WTC11 (cell line): ENCODE data around the gene UBC. TPM values are rescaled to one million over a fixed set of nuclear protein-coding genes. Genes with fewer than 3 reads are reported as not detected.
"Not testable (repeated sequence)": the region's sequence is repeated elsewhere in the genome, so short reads cannot be mapped to it uniquely, and the experiment has no call there.

Experiments
- ATAC-seq: fragments of 200-7000 bp; cut with Tn5 transposase; 2 replicates; pipeline ENCODE4 v1.10.0; 2021; ENCODE audit warnings: mild to moderate bottlenecking, moderate library complexity
- CTCF ChIA-PET: fragments of 300-600 bp; sonication (Branson Sonifier 250); formaldehyde crosslinking; loops from one replicate; lab custom pipeline; 2021; ENCODE audit warnings: antibody characterized with exemption; lab: Charles Lee
- POLR2A ChIA-PET: fragments of 350-600 bp; sonication (Branson Sonifier 250); formaldehyde crosslinking; loops from one replicate; lab custom pipeline; 2021; ENCODE audit warnings: antibody characterized with exemption; lab: Charles Lee
- DNase-seq: peaks from one replicate; pipeline ENCODE4 v3.0.0; 2021; ENCODE audit warnings: low spot score
- H3K27ac Mint-ChIP-seq: 2 replicates; pipeline ENCODE4 v1.8.0; 2021; ENCODE audit warnings: mixed read lengths
- H3K27me3 Mint-ChIP-seq: 2 replicates; pipeline ENCODE4 v1.8.0; 2021; ENCODE audit warnings: low read depth, mild to moderate bottlenecking, moderate library complexity, mixed read lengths
- H3K36me3 Mint-ChIP-seq: 2 replicates; pipeline ENCODE4 v1.8.0; 2021; ENCODE audit warnings: mixed read lengths
- H3K4me1 Mint-ChIP-seq: 2 replicates; pipeline ENCODE4 v1.8.0; 2022; ENCODE audit warnings: mixed read lengths
- H3K4me3 Mint-ChIP-seq: 2 replicates; pipeline ENCODE4 v1.8.0; 2021; ENCODE audit warnings: mild to moderate bottlenecking, moderate library complexity, mixed read lengths
- H3K9me3 Mint-ChIP-seq: 2 replicates; pipeline ENCODE4 v1.8.0; 2021; ENCODE audit warnings: mixed read lengths
- CREM ChIP-seq: sonication (generic); formaldehyde crosslinking; IDR thresholded peaks from 2 replicates; pipeline ENCODE4 v1.8.1; 2022; ENCODE audit warnings: mild to moderate bottlenecking, missing genetic modification reagents, moderate library complexity
- EMX1 ChIP-seq: fragments of 250-450 bp; sonication (Bioruptor Pico); IDR thresholded peaks from 2 replicates; pipeline ENCODE4 v1.8.0; 2021; ENCODE audit warnings: mild to moderate bottlenecking
- ESRRA ChIP-seq: sonication (generic); formaldehyde crosslinking; IDR thresholded peaks from 2 replicates; pipeline ENCODE4 v1.8.1; 2022; ENCODE audit warnings: mild to moderate bottlenecking, missing genetic modification reagents, borderline replicate concordance
- ETV6 ChIP-seq: sonication (generic); formaldehyde crosslinking; IDR thresholded peaks from 2 replicates; pipeline ENCODE4 v1.8.1; 2022; ENCODE audit warnings: mild to moderate bottlenecking, missing genetic modification reagents
- GABPB1 ChIP-seq: sonication (generic); formaldehyde crosslinking; IDR thresholded peaks from 2 replicates; pipeline ENCODE4 v1.8.1; 2023; ENCODE audit warnings: mild to moderate bottlenecking, missing genetic modification reagents
- GRHL2 ChIP-seq: fragments of 250-450 bp; sonication (Bioruptor Pico); IDR thresholded peaks from 2 replicates; pipeline ENCODE4 v1.8.0; 2022; ENCODE audit warnings: mild to moderate bottlenecking, moderate library complexity; ENCODE audit not compliant: insufficient replicate concordance, severe bottlenecking
- HMGA2 ChIP-seq: fragments of 250-450 bp; sonication (Bioruptor Pico); IDR thresholded peaks from 2 replicates; pipeline ENCODE4 v1.4.0; 2021; ENCODE audit warnings: mild to moderate bottlenecking, moderate library complexity
- MYBL2 ChIP-seq: sonication (generic); formaldehyde crosslinking; IDR thresholded peaks from 2 replicates; pipeline ENCODE4 v1.8.1; 2023; ENCODE audit warnings: mild to moderate bottlenecking, moderate library complexity, missing genetic modification reagents
- NFATC4 ChIP-seq: fragments of 250-450 bp; sonication (Bioruptor Pico); IDR thresholded peaks from 2 replicates; pipeline ENCODE4 v1.9.0; 2021; ENCODE audit warnings: mild to moderate bottlenecking
- RELA ChIP-seq: sonication (generic); formaldehyde crosslinking; IDR thresholded peaks from 2 replicates; pipeline ENCODE4 v1.8.1; 2022; ENCODE audit warnings: missing genetic modification reagents, mild to moderate bottlenecking, borderline replicate concordance
- SMAD3 ChIP-seq: sonication (generic); formaldehyde crosslinking; IDR thresholded peaks from 2 replicates; pipeline ENCODE4 v1.8.0; 2022; ENCODE audit warnings: missing genetic modification reagents, mild to moderate bottlenecking, borderline replicate concordance
- TCF7 ChIP-seq: sonication (generic); formaldehyde crosslinking; IDR thresholded peaks from 2 replicates; pipeline ENCODE4 v1.8.0; 2022; ENCODE audit warnings: mild to moderate bottlenecking, low read depth, missing genetic modification reagents, moderate library complexity
- TP53 ChIP-seq: sonication (generic); formaldehyde crosslinking; IDR thresholded peaks from 2 replicates; pipeline ENCODE4 v1.8.1; 2023; ENCODE audit warnings: mild to moderate bottlenecking, missing genetic modification reagents
- ZNF121 ChIP-seq: sonication (generic); formaldehyde crosslinking; IDR thresholded peaks from 2 replicates; pipeline ENCODE4 v1.8.0; 2023; ENCODE audit warnings: missing genetic modification reagents
- ZNF396 ChIP-seq: fragments of 250-450 bp; sonication (Bioruptor Pico); IDR thresholded peaks from 2 replicates; pipeline ENCODE4 v1.8.0; 2021; ENCODE audit warnings: mild to moderate bottlenecking, moderate library complexity, borderline replicate concordance
- ZNF423 ChIP-seq: fragments of 250-450 bp; sonication (Bioruptor Pico); IDR thresholded peaks from 2 replicates; pipeline ENCODE4 v2.1.2; 2022; ENCODE audit warnings: mild to moderate bottlenecking, moderate library complexity
- ZNF512 ChIP-seq: sonication (generic); formaldehyde crosslinking; IDR thresholded peaks from 2 replicates; pipeline ENCODE4 v1.8.1; 2022; ENCODE audit warnings: missing genetic modification reagents, borderline replicate concordance
- ZNF671 ChIP-seq: fragments of 250-450 bp; sonication (Bioruptor Pico); IDR thresholded peaks from 2 replicates; pipeline ENCODE4 v1.8.0; 2021; ENCODE audit warnings: mild to moderate bottlenecking
- total RNA-seq: library from RNA; stranded (reverse); gene quantifications from 3 replicates; pipeline ENCODE4 v1.2.3, GENCODE V29; 2021
- TF ChIP-seq, protein P1 (sequence below): fragments of 250-450 bp; sonication (Bioruptor Pico); IDR thresholded peaks from 2 replicates; pipeline ENCODE4 v1.9.0; 2021; ENCODE audit warnings: moderate library complexity, mild to moderate bottlenecking, inconsistent platforms, borderline replicate concordance
- TF ChIP-seq, protein P2 (sequence below): sonication (generic); formaldehyde crosslinking; IDR thresholded peaks from 2 replicates; pipeline ENCODE4 v1.8.1; 2023; ENCODE audit warnings: mild to moderate bottlenecking, missing genetic modification reagents, moderate library complexity

Gene UBC
- total RNA-seq, 1 experiment from 2014 or later, result 530 TPM

GRCh38 chr12:124938587-124938986, 24.1 kb upstream of the UBC start:
- POLR2A ChIA-PET, result interaction anchor here (1.6 to 1.7 kb wide), 2 partner anchors 21 to 24 kb away, joined by 4 to 8 read pairs; partner anchors contain the start of gene UBC
- H3K27me3 Mint-ChIP-seq, result no peaks in the 10 kb centered on the region
- H3K4me3 Mint-ChIP-seq, result no peak overlapping the region
- H3K9me3 Mint-ChIP-seq, result no peaks in the 10 kb centered on the region
- peaks cover 14% of the 10 kb centered on the region for H3K4me1 Mint-ChIP-seq
- DNase-seq (no peak), ATAC-seq (no peak)
- CTCF ChIA-PET, result interaction anchor here (0.9 to 1.0 kb wide), 2 partner anchors 32 to 152 kb away, joined by 3 read pairs; no protein-coding TSS in a partner anchor
- H3K36me3 Mint-ChIP-seq, result 0 out of 2 replicates have a peak, but pooled peaks cover 2% of the 10 kb centered on the region
- H3K27ac Mint-ChIP-seq, result no peak overlapping the region; the same call in 1 of the 2 replicates
- TF ChIP-seq GRHL2 (CRISPR knock-in tag), result no peak
- 0 out of 2 replicates have a peak, but pooled peaks have one; percentile 59 for TF ChIP-seq TP53

GRCh38 chr12:124938108-124938507, 23.7 kb upstream of the UBC start:
- Mint-ChIP-seq H3K27me3 (no peaks in the 10 kb centered on the region), H3K9me3 (no peaks in the 10 kb centered on the region)

DNA sequence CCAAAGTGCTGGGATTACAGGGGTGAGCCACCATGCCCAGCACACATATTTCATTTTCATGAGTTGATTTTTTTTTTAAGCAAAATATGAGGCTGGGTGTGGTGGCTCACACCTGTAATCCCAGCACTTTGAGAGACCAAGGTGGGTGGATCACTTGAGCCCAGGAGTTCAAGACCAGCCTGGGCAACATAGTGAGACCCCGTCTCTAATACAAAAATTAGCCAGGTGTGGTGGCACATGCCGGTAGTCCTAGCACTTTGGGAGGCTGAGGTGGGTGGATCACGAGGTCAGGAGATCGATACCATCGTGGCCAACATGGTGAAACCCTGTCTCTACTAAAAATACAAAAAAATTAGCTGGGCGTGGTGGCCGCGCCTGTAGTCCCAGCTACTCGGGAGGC, 17.1 kb upstream of the UBC start:
- not testable (repeated sequence) for H3K27ac Mint-ChIP-seq, H3K27me3 Mint-ChIP-seq
- peak; percentile 65; the same call in 1 of the 2 replicates for TF ChIP-seq ZNF121 (CRISPR knock-in tag)
- TF ChIP-seq, all 79 proteins: peak for 1; not testable (repeated sequence) for 78
- H3K4me1 Mint-ChIP-seq, H3K4me3 Mint-ChIP-seq, ATAC-seq, POLR2A ChIA-PET, H3K36me3 Mint-ChIP-seq, H3K9me3 Mint-ChIP-seq: not testable (repeated sequence)
- CTCF ChIA-PET, result interaction anchor here (1.3 to 2.3 kb wide), 2 partner anchors 9 to 25 kb away, joined by 4 to 7 read pairs; no protein-coding TSS in a partner anchor
- peak; percentile 2 for DNase-seq

More at GRCh38 chr12:124938108-124938507, 23.7 kb upstream of the UBC start:
- peaks cover 14% of the 10 kb centered on the region for H3K4me1 Mint-ChIP-seq
- ChIA-PET POLR2A (interaction anchor here (1.6 to 1.7 kb wide), 2 partner anchors 20 to 24 kb away, joined by 4 to 8 read pairs; partner anchors contain the start of gene UBC), CTCF (interaction anchor here (0.9 to 1.4 kb wide), 3 partner anchors 31 to 151 kb away, joined by 3 to 4 read pairs (median 3); no protein-coding TSS in a partner anchor)
- DNase-seq (no peak), ATAC-seq (no peak)
- TF ChIP-seq ZNF396 (CRISPR knock-in tag) (no peak), CREM (CRISPR knock-in tag) (no peak), SMAD3 (CRISPR knock-in tag) (no peak), ZNF512 (no peak), ESRRA (CRISPR knock-in tag) (no peak), HMGA2 (no peak), NFATC4 (no peak), TCF7 (CRISPR knock-in tag) (no peak), MYBL2 (CRISPR knock-in tag) (no peak), RELA (CRISPR knock-in tag) (no peak), ETV6 (CRISPR knock-in tag) (no peak), ZNF423 (no peak), EMX1 (no peak), ZNF671 (CRISPR knock-in tag) (no peak), GABPB1 (CRISPR knock-in tag) (no peak)
- TF ChIP-seq, protein P1, sequence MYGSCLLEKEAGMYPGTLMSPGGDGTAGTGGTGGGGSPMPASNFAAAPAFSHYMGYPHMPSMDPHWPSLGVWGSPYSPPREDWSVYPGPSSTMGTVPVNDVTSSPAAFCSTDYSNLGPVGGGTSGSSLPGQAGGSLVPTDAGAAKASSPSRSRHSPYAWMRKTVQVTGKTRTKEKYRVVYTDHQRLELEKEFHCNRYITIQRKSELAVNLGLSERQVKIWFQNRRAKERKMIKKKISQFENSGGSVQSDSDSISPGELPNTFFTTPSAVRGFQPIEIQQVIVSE (CRISPR knock-in tag), result no peak
- TF ChIP-seq, protein P2, sequence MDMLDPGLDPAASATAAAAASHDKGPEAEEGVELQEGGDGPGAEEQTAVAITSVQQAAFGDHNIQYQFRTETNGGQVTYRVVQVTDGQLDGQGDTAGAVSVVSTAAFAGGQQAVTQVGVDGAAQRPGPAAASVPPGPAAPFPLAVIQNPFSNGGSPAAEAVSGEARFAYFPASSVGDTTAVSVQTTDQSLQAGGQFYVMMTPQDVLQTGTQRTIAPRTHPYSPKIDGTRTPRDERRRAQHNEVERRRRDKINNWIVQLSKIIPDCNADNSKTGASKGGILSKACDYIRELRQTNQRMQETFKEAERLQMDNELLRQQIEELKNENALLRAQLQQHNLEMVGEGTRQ (CRISPR knock-in tag), result no peak
- TF ChIP-seq, all 79 proteins: peak for 0
- Mint-ChIP-seq H3K4me3 (no peak overlapping the region; the same call in 1 of the 2 replicates), H3K27ac (peak overlapping the region; percentile 84), H3K36me3 (0 out of 2 replicates have a peak, but pooled peaks cover 2% of the 10 kb centered on the region)
